ENCODE data around the gene DNAJC30.
"Not testable (repeated sequence)": the region's sequence is repeated elsewhere in the genome, so short reads cannot be mapped to it uniquely, and the experiment has no call there.

DNAJC30 gene

DNA sequence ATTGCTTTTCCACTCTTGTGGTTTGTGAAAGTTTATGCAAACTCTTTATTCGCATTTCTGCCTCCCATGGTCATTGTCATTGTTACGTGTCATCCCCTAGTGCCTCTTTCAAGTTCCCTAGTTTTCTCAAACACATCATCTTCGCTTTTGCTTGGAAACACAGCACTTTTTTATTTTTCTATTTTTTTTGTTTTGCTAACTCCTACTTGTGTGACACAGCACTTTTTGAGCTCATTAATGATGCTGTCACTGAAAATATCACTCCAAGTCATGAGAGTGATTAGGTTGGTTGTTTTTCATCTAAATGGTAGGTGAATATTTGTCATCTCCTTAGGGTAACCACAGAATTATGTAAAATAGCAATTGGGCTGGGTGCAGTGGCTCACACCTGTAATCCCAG is 44.7 kb upstream of the DNAJC30 start:
- Histone ChIP-seq H3K27me3 (ENCODE audit: low read depth, low read length) (peaks cover 12% of the 10 kb centered on the region; the same call in 1 of the 2 replicates), H3K27ac (ENCODE audit: low read length) (no peak overlapping the region), H3K4me3 (ENCODE audit: low read length) (no peak overlapping the region), H3K79me2 (ENCODE audit: low read length) (no peaks in the 10 kb centered on the region), H3K36me3 (replicated peaks; ENCODE audit: low read depth, low read length) (no peaks in the 10 kb centered on the region), H3K9me3 (ENCODE audit: insufficient read depth, low read length) (no peaks in the 10 kb centered on the region), H4K20me1 (ENCODE audit: insufficient read depth, low read length) (no peaks in the 10 kb centered on the region), H3K4me2 (ENCODE audit: low read length) (no peak overlapping the region), H2AFZ (ENCODE audit: low read depth, low read length) (no peak overlapping the region), H3K4me1 (ENCODE audit: low read length) (no peaks in the 10 kb centered on the region), H3K9ac (ENCODE audit: low read length) (no peak overlapping the region)
- TF ChIP-seq EZH2phosphoT487 (IDR thresholded peaks at IDR 0.05; ENCODE audit: low read depth), result no peak
- TF ChIP-seq, protein P1, sequence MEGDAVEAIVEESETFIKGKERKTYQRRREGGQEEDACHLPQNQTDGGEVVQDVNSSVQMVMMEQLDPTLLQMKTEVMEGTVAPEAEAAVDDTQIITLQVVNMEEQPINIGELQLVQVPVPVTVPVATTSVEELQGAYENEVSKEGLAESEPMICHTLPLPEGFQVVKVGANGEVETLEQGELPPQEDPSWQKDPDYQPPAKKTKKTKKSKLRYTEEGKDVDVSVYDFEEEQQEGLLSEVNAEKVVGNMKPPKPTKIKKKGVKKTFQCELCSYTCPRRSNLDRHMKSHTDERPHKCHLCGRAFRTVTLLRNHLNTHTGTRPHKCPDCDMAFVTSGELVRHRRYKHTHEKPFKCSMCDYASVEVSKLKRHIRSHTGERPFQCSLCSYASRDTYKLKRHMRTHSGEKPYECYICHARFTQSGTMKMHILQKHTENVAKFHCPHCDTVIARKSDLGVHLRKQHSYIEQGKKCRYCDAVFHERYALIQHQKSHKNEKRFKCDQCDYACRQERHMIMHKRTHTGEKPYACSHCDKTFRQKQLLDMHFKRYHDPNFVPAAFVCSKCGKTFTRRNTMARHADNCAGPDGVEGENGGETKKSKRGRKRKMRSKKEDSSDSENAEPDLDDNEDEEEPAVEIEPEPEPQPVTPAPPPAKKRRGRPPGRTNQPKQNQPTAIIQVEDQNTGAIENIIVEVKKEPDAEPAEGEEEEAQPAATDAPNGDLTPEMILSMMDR (IDR thresholded peaks at IDR 0.05; ENCODE audit: low read depth, low read length), result no peak

DNA sequence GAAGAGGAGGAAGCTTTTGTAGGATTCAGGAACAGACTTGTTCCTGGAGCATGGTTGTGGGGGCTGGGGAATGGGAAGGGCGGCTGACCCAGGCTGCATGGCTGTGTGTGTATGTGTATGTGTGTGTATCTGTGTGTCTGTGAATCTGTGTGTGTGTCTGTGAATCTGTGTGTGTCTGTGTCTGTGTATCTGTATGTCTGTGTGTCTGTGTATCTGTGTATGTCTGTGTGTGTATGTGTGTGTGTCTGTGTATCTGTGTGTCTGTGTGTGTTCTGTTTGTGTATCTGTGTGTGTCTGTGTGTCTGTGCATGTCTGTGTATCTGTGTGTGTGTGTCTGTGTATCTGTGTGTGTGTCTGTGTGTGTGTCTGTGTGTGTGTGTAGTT is 42.8 kb upstream of the DNAJC30 start:
- Histone ChIP-seq H3K4me2 (ENCODE audit: low read length) (peak overlapping the region; percentile 37; the same call in 1 of the 2 replicates), H3K9me3 (ENCODE audit: insufficient read depth, low read length) (no peaks in the 10 kb centered on the region), H2AFZ (ENCODE audit: low read depth, low read length) (no peak overlapping the region), H3K79me2 (ENCODE audit: low read length) (no peaks in the 10 kb centered on the region), H3K36me3 (replicated peaks; ENCODE audit: low read depth, low read length) (no peaks in the 10 kb centered on the region), H3K9ac (ENCODE audit: low read length) (no peak overlapping the region), H4K20me1 (ENCODE audit: insufficient read depth, low read length) (no peaks in the 10 kb centered on the region), H3K27ac (ENCODE audit: low read length) (no peak overlapping the region), H3K4me1 (ENCODE audit: low read length) (no peaks in the 10 kb centered on the region), H3K27me3 (ENCODE audit: low read depth, low read length) (peaks cover 12% of the 10 kb centered on the region; the same call in 1 of the 2 replicates), H3K4me3 (ENCODE audit: low read length) (no peak overlapping the region)
- TF ChIP-seq, protein P1 (IDR thresholded peaks at IDR 0.05; ENCODE audit: low read depth, low read length), result no peak
- TF ChIP-seq EZH2phosphoT487 (IDR thresholded peaks at IDR 0.05; ENCODE audit: low read depth), result no peak

GRCh38 chr7:73723813-73724212 is 40.6 kb upstream of the DNAJC30 start:
- Histone ChIP-seq H3K9ac (ENCODE audit: low read length) (no peak overlapping the region), H3K4me1 (ENCODE audit: low read length) (peaks cover 2% of the 10 kb centered on the region), H3K36me3 (replicated peaks; ENCODE audit: low read depth, low read length) (no peaks in the 10 kb centered on the region), H3K27ac (ENCODE audit: low read length) (no peak overlapping the region), H4K20me1 (ENCODE audit: insufficient read depth, low read length) (no peaks in the 10 kb centered on the region), H3K9me3 (ENCODE audit: insufficient read depth, low read length) (no peaks in the 10 kb centered on the region), H3K4me2 (ENCODE audit: low read length) (no peak overlapping the region), H3K27me3 (ENCODE audit: low read depth, low read length) (peaks cover 14% of the 10 kb centered on the region; the same call in 1 of the 2 replicates), H3K4me3 (ENCODE audit: low read length) (no peak overlapping the region), H2AFZ (ENCODE audit: low read depth, low read length) (no peak overlapping the region), H3K79me2 (ENCODE audit: low read length) (peaks cover 5% of the 10 kb centered on the region; the same call in 1 of the 2 replicates)
- no peak for TF ChIP-seq EZH2phosphoT487 (IDR thresholded peaks at IDR 0.05; ENCODE audit: low read depth)
- TF ChIP-seq, protein P1 (IDR thresholded peaks at IDR 0.05; ENCODE audit: low read depth, low read length), result no peak

DNA sequence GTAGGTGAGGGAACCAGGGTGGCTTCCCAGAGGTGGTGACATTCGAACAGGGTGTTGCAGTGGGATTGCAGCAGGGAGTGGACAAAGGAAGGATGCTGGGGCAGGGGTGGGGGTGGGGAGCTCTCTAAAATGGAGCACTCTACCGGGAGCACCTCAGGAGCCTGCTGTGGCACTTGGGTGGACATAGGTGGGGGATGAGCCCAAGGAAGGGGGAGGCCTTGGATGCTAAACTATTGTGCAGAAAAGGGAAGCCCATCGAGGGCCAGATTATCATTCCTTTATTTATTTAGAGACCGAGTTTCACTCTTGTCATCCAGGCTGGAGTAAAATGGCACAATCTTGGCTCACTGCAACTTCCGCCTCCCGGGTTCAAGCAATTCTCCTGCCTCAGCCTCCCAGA is 39.5 kb upstream of the DNAJC30 start:
- no peak overlapping the region for H2AFZ ChIP-seq (ENCODE audit: low read depth, low read length)
- no peak for TF ChIP-seq EZH2phosphoT487 (IDR thresholded peaks at IDR 0.05; ENCODE audit: low read depth)
- TF ChIP-seq, protein P1 (IDR thresholded peaks at IDR 0.05; ENCODE audit: low read depth, low read length), result no peak
- no peak overlapping the region for H3K9ac ChIP-seq (ENCODE audit: low read length)
- no peaks in the 10 kb centered on the region for H3K9me3 ChIP-seq (ENCODE audit: insufficient read depth, low read length)
- peaks cover 11% of the 10 kb centered on the region for H3K4me1 ChIP-seq (ENCODE audit: low read length)
- H3K4me2 ChIP-seq (ENCODE audit: low read length), result no peak overlapping the region
- peaks cover 5% of the 10 kb centered on the region; the same call in 1 of the 2 replicates for H3K79me2 ChIP-seq (ENCODE audit: low read length)
- H3K4me3 ChIP-seq (ENCODE audit: low read length), result no peak overlapping the region
- H3K27ac ChIP-seq (ENCODE audit: low read length), result no peak overlapping the region
- H3K27me3 ChIP-seq (ENCODE audit: low read depth, low read length), result peaks cover 7% of the 10 kb centered on the region; the same call in 1 of the 2 replicates
- no peaks in the 10 kb centered on the region for H3K36me3 ChIP-seq (replicated peaks; ENCODE audit: low read depth, low read length)
- 0 out of 2 replicates have a peak, but pooled peaks cover under 1% of the 10 kb centered on the region for H4K20me1 ChIP-seq (ENCODE audit: insufficient read depth, low read length)

- H3K36me3 ChIP-seq (replicated peaks; ENCODE audit: low read depth, low read length); H3K9ac ChIP-seq (ENCODE audit: low read length); H3K79me2 ChIP-seq (ENCODE audit: low read length); H4K20me1 ChIP-seq (ENCODE audit: insufficient read depth, low read length); H3K4me2 ChIP-seq (ENCODE audit: low read length); H3K27me3 ChIP-seq (ENCODE audit: low read depth, low read length); H3K4me3 ChIP-seq (ENCODE audit: low read length); H3K27ac ChIP-seq (ENCODE audit: low read length); H2AFZ ChIP-seq (ENCODE audit: low read depth, low read length); H3K9me3 ChIP-seq (ENCODE audit: insufficient read depth, low read length): not testable (repeated sequence)
- H3K4me1 ChIP-seq (ENCODE audit: low read length), result peaks cover 11% of the 10 kb centered on the region
Observed at GRCh38 chr7:73722182-73722581, 38.9 kb upstream of the DNAJC30 start.

Data from OCI-LY3 (cell line).